ENCODE data around the gene UNC13B. TPM values are rescaled to one million over a fixed set of nuclear protein-coding genes. Genes with fewer than 3 reads are reported as not detected.
"Not testable (repeated sequence)": the region's sequence is repeated elsewhere in the genome, so short reads cannot be mapped to it uniquely, and the experiment has no call there.

Gene UNC13B
- total RNA-seq, 1 experiment from 2014 or later: 19.7 TPM

DNA sequence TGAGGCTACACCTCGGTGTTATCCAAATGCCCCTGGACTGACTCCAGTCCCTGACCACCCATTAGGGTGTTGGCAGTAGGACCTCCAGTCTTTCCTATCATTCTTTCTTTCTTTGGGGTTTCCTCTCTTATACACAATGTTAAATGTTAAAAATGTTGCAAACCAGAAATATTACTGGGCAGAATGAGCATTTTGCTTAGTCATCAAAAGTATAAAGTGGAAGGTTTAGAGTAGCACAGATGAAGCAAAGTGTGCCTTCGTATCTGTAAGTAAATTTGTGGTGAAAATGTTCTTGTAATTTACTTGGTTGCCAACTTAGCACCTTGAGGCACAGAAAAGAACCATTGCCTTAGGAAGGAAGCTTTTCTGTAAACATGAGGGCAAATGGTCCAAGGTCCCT is 21.7 kb upstream of the UNC13B start:
- H3K36me3 Mint-ChIP-seq (ENCODE audit: insufficient read depth, unreplicated experiment): no peaks in the 10 kb centered on the region
- TF ChIP-seq, protein P1, sequence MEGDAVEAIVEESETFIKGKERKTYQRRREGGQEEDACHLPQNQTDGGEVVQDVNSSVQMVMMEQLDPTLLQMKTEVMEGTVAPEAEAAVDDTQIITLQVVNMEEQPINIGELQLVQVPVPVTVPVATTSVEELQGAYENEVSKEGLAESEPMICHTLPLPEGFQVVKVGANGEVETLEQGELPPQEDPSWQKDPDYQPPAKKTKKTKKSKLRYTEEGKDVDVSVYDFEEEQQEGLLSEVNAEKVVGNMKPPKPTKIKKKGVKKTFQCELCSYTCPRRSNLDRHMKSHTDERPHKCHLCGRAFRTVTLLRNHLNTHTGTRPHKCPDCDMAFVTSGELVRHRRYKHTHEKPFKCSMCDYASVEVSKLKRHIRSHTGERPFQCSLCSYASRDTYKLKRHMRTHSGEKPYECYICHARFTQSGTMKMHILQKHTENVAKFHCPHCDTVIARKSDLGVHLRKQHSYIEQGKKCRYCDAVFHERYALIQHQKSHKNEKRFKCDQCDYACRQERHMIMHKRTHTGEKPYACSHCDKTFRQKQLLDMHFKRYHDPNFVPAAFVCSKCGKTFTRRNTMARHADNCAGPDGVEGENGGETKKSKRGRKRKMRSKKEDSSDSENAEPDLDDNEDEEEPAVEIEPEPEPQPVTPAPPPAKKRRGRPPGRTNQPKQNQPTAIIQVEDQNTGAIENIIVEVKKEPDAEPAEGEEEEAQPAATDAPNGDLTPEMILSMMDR (IDR thresholded peaks at IDR 0.05; ENCODE audit: insufficient read depth in 1 of 2, low read depth in 1 of 2, low read length in 1 of 2, severe bottlenecking in 1 of 2, unreplicated experiment in 1 of 2): no peak
- Histone ChIP-seq H3K9me3 (peaks cover 19% of the 10 kb centered on the region), H3K27me3 (replicated peaks; ENCODE audit: control insufficient read depth, insufficient read depth, low read length) (no peaks in the 10 kb centered on the region), H3K4me1 (no peaks in the 10 kb centered on the region), H3K4me3 (ENCODE audit: low read depth, low read length) (no peak overlapping the region), H3K36me3 (ENCODE audit: control insufficient read depth, insufficient read depth, low read length) (no peaks in the 10 kb centered on the region)
- ChIA-PET POLR2A (no interaction called here), CTCF (no interaction called here)
- intact Hi-C loops (cut with micrococcal nuclease; ENCODE audit: unreplicated experiment): no loop called here
- H3K27me3 Mint-ChIP-seq (ENCODE audit: insufficient read depth, unreplicated experiment): no peaks in the 10 kb centered on the region
- BruUV-seq (replicated peaks): no TSS peak
- H3K9me3 Mint-ChIP-seq (ENCODE audit: unreplicated experiment): no peaks in the 10 kb centered on the region
- DNase-seq: no peak
- H3K4me3 Mint-ChIP-seq (ENCODE audit: unreplicated experiment): no peak overlapping the region
- H3K27ac Mint-ChIP-seq (ENCODE audit: unreplicated experiment): no peak overlapping the region
- no peaks in the 10 kb centered on the region for H3K4me1 Mint-ChIP-seq (ENCODE audit: low read depth, unreplicated experiment)

DNA sequence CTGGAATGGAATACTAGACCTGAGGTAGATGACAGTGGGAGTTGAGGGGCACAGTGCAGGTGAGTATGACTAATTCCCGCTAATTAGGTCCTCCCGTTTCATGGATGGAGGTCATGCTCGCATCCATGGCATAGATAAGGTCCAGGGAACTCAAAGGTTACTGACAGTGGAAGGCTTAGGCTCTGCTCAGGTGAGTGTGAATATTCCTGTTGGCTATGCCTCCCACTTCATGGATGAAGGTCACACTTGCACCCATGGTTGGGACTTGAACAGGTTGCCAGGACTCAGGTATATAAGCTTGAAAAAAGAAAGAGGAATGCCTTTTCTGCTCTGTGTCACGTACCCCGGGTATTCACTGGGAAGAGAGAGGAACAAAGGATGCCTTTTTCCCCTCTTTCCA is 19.8 kb upstream of the UNC13B start:
- no peaks in the 10 kb centered on the region for H3K36me3 ChIP-seq (ENCODE audit: control insufficient read depth, insufficient read depth, low read length)
- POLR2A ChIA-PET: no interaction called here
- no peaks in the 10 kb centered on the region for H3K27me3 Mint-ChIP-seq (ENCODE audit: insufficient read depth, unreplicated experiment)
- no peak overlapping the region for H3K27ac Mint-ChIP-seq (ENCODE audit: unreplicated experiment)
- intact Hi-C loops (cut with micrococcal nuclease; ENCODE audit: unreplicated experiment): no loop called here
- peaks cover 21% of the 10 kb centered on the region for H3K9me3 ChIP-seq
- H3K4me3 Mint-ChIP-seq (ENCODE audit: unreplicated experiment): no peak overlapping the region
- no peaks in the 10 kb centered on the region for H3K27me3 ChIP-seq (replicated peaks; ENCODE audit: control insufficient read depth, insufficient read depth, low read length)
- no peaks in the 10 kb centered on the region for H3K36me3 Mint-ChIP-seq (ENCODE audit: insufficient read depth, unreplicated experiment)
- DNase-seq: no peak
- CTCF ChIA-PET: no interaction called here
- H3K4me1 Mint-ChIP-seq (ENCODE audit: low read depth, unreplicated experiment): no peaks in the 10 kb centered on the region
- TF ChIP-seq, protein P1 (IDR thresholded peaks at IDR 0.05; ENCODE audit: insufficient read depth in 1 of 2, low read depth in 1 of 2, low read length in 1 of 2, severe bottlenecking in 1 of 2, unreplicated experiment in 1 of 2): no peak
- BruUV-seq (replicated peaks): no TSS peak
- H3K4me3 ChIP-seq (ENCODE audit: low read depth, low read length): no peak overlapping the region
- H3K9me3 Mint-ChIP-seq (ENCODE audit: unreplicated experiment): peaks cover under 1% of the 10 kb centered on the region
- H3K4me1 ChIP-seq: no peaks in the 10 kb centered on the region

DNA sequence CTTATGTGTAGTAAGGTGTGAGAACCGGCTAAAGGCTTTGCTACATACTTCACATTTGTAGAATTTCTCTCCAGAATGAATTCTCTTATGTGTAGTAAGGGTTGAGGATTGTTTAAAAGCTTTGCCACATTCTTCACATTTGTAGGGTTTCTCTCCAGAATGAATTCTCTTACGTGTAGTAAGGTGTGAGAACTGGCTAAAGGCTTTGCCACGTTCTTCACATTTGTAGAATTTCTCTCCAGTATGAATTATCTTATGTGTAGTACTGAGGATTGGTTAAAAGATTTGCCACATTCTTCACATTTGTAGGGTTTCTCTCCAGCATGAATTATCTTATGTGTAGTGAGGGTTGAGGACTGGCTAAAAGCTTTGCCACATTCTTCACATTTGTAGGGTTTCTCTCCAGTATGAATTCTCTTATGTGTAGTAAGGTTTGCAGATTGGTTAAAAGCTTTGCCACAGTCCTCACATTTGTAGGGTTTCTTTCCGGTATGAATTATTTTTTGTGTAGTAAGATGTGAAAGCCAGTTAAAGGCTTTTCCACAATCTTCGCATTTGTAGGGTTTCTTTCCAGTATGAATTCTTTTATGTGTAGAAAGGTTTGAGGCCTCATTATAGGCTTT is 13.8 kb upstream of the UNC13B start:
- BruUV-seq (replicated peaks); H3K27ac Mint-ChIP-seq (ENCODE audit: unreplicated experiment); H3K4me3 ChIP-seq (ENCODE audit: low read depth, low read length); H3K4me3 Mint-ChIP-seq (ENCODE audit: unreplicated experiment); H3K4me1 Mint-ChIP-seq (ENCODE audit: low read depth, unreplicated experiment); H3K36me3 Mint-ChIP-seq (ENCODE audit: insufficient read depth, unreplicated experiment); H3K27me3 Mint-ChIP-seq (ENCODE audit: insufficient read depth, unreplicated experiment); H3K36me3 ChIP-seq (ENCODE audit: control insufficient read depth, insufficient read depth, low read length); H3K27me3 ChIP-seq (replicated peaks; ENCODE audit: control insufficient read depth, insufficient read depth, low read length); CTCF ChIA-PET; intact Hi-C loops (cut with micrococcal nuclease; ENCODE audit: unreplicated experiment); H3K4me1 ChIP-seq; DNase-seq; POLR2A ChIA-PET: not testable (repeated sequence)
- peaks cover 20% of the 10 kb centered on the region for H3K9me3 Mint-ChIP-seq (ENCODE audit: unreplicated experiment)
- peaks cover 16% of the 10 kb centered on the region for H3K9me3 ChIP-seq

DNA sequence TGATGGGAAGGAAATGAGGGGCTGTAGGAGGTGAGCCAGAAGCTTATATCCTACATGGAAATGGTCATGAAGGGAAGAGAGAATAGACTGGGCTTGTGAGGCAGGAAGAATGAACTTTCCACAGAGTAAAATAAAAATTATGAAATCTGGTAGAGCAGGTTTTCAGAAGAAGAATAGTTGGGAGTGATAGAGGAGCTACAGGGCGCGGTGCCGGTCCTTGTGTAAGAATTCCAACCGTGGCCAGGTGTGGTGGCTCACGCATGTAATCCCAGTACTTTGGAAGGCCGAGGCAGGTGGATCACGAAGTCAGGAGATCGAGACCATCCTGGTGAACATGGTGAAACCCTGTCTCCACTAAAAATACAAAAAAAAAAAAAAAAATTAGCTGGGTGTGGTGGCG is 8.9 kb upstream of the UNC13B start:
- no peak overlapping the region for H3K4me3 ChIP-seq (ENCODE audit: low read depth, low read length)
- H3K27me3 ChIP-seq (replicated peaks; ENCODE audit: control insufficient read depth, insufficient read depth, low read length): no peaks in the 10 kb centered on the region
- peaks cover 9% of the 10 kb centered on the region for H3K9me3 ChIP-seq
- H3K4me1 Mint-ChIP-seq (ENCODE audit: low read depth, unreplicated experiment): no peaks in the 10 kb centered on the region
- peaks cover 10% of the 10 kb centered on the region for H3K9me3 Mint-ChIP-seq (ENCODE audit: unreplicated experiment)
- H3K36me3 ChIP-seq (ENCODE audit: control insufficient read depth, insufficient read depth, low read length): no peaks in the 10 kb centered on the region
- TF ChIP-seq, protein P1 (IDR thresholded peaks at IDR 0.05; ENCODE audit: insufficient read depth in 1 of 2, low read depth in 1 of 2, low read length in 1 of 2, severe bottlenecking in 1 of 2, unreplicated experiment in 1 of 2): no peak
- BruUV-seq (replicated peaks): no TSS peak
- intact Hi-C loops (cut with micrococcal nuclease; ENCODE audit: unreplicated experiment): no loop called here
- H3K4me1 ChIP-seq: no peaks in the 10 kb centered on the region
- H3K27ac Mint-ChIP-seq (ENCODE audit: unreplicated experiment): no peak overlapping the region
- DNase-seq: no peak
- H3K4me3 Mint-ChIP-seq (ENCODE audit: unreplicated experiment): no peak overlapping the region
- ChIA-PET POLR2A (no interaction called here), CTCF (no interaction called here)
- H3K27me3 Mint-ChIP-seq (ENCODE audit: insufficient read depth, unreplicated experiment): no peaks in the 10 kb centered on the region
- H3K36me3 Mint-ChIP-seq (ENCODE audit: insufficient read depth, unreplicated experiment): no peaks in the 10 kb centered on the region

Data from Caco-2 (cell line).